ENCODE data around the gene USP3. TPM values are rescaled to one million over a fixed set of nuclear protein-coding genes. Genes with fewer than 3 reads are reported as not detected.
A peak's percentile ranks its signal among the peaks of the same experiment; 100 is the strongest.

Gene USP3
- total and polyA plus RNA-seq, 2 donors (not counting 1 experiment from before 2014, with no cell fraction given), result 21.3 to 55.5 TPM

DNA sequence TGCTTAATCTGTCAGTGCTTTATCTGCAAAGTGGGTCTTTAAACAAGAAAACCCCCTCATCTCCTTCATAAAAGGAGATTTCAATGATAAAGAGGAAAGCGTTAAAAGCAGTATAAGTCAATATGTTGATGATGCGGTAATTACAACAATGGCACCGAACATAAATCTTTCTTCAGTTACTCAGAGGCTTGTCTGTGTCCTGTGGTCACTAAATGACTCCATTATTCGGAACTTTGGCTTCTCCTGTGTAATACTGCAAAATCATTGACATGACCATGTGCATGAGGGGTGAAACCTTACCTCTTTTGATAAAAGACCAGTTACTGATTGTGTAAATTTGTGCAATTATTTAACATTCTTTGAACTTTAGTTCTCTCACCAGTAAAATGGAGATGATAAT lies 4.8 kb upstream of the USP3 start:
- H3K4me3 ChIP-seq (replicated peaks in 1 of 4; ENCODE audit: control extremely low read depth in 1 of 4, insufficient read depth in 1 of 4, low read depth in 3 of 4, low read length in 4 of 4), result no peak overlapping the region
- no peak overlapping the region for H3K4me2 ChIP-seq (ENCODE audit: extremely low read depth, insufficient read depth, low read length)
- H3K36me3 ChIP-seq (ENCODE audit: control insufficient read depth, insufficient read depth, low read length), result no peaks in the 10 kb centered on the region
- H3K9me3 ChIP-seq (ENCODE audit: control insufficient read depth, insufficient read depth, low read depth, low read length), result no peaks in the 10 kb centered on the region
- no peak overlapping the region for H3K9ac ChIP-seq (ENCODE audit: insufficient read depth, low read length)
- H3K79me2 ChIP-seq (ENCODE audit: control insufficient read depth, insufficient read depth, low read length), result no peaks in the 10 kb centered on the region
- no peak overlapping the region for H2AFZ ChIP-seq (ENCODE audit: low read length)
- H4K20me1 ChIP-seq (ENCODE audit: control insufficient read depth, extremely low read depth, insufficient read depth, low read length), result no peaks in the 10 kb centered on the region
- H3K4me1 ChIP-seq (ENCODE audit: control insufficient read depth, extremely low read depth, insufficient read depth, low read length), result peaks cover 22% of the 10 kb centered on the region
- TF ChIP-seq EZH2 (IDR thresholded peaks at IDR 0.05; ENCODE audit: low read length, missing control alignments) (no peak), CTCF (conservative IDR thresholded peaks at IDR 0.05 in 1 of 2, IDR thresholded peaks at IDR 0.05 in 1 of 2; ENCODE audit: low read depth in 1 of 2, low read length in 2 of 2) (no peak)
- H3K27ac ChIP-seq (ENCODE audit: insufficient read depth, low read length), result no peak overlapping the region
- no peak for DNase-seq (ENCODE audit: low read depth in 2 of 2)
- no peaks in the 10 kb centered on the region for H3K27me3 ChIP-seq (ENCODE audit: control insufficient read depth, insufficient read depth, low read length)

DNA sequence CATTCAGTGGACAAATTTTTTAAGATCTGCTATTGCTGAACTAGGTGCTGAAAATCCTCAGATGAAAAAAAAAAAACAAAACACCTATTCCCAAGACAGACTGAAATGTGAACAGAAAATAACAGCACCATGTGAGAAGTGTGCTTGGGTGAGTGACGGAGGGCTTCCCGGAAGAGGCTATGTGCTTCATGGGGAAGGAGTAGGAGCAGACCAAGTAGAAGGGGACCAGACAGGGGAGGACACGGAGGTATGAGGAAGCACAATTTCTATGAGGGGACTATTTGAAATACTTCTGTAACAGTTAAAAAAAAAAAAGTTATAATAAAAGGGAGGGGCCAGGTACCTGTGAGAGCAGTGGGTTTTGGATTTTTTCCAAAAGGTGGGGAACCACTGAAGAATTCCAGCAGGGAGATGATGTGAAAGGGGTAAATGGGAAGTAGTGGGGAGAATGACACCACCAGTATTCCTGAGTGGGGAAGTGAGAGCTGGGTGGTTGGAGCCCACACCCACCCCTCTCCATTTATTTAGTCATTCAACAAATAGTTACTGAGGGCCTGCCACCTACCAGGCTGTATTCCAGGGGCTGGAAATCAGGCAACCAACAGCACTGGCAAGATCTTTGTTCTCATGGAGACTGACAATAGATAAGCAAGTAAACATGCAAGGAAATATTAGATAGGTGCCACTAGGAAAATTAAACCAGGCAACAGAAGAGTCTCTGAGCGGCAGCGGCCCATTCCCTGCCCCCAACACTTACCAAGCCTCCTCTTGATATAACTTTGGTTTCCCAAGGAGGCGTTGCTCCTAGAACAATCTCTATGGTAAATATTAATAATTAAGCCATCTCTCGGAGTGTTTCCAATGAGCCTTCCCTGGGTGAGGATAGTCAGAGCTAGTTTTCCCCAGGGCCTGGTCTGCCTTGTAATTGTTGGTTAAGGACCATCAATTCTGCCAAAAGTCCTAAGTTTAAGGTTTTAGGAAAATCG lies 3.8 kb upstream of the USP3 start:
- peak overlapping the region; percentile 13 for H3K4me2 ChIP-seq (ENCODE audit: extremely low read depth, insufficient read depth, low read length)
- H3K27ac ChIP-seq (ENCODE audit: insufficient read depth, low read length), result peak overlapping the region; percentile 99
- peak overlapping the region in 2 of 4 experiments; percentile 30 to 33 for H3K4me3 ChIP-seq (replicated peaks in 1 of 4; ENCODE audit: control extremely low read depth in 1 of 4, insufficient read depth in 1 of 4, low read depth in 3 of 4, low read length in 4 of 4)

More for the DNA sequence above, 3.8 kb upstream of the USP3 start:
- no peak for DNase-seq (ENCODE audit: low read depth in 2 of 2)
- no peaks in the 10 kb centered on the region for H3K27me3 ChIP-seq (ENCODE audit: control insufficient read depth, insufficient read depth, low read length)
- TF ChIP-seq EZH2 (IDR thresholded peaks at IDR 0.05; ENCODE audit: low read length, missing control alignments), result no peak
- TF ChIP-seq CTCF (conservative IDR thresholded peaks at IDR 0.05 in 1 of 2, IDR thresholded peaks at IDR 0.05 in 1 of 2; ENCODE audit: low read depth in 1 of 2, low read length in 2 of 2), result no peak
- H2AFZ ChIP-seq (ENCODE audit: low read length), result no peak overlapping the region
- no peak overlapping the region for H3K9ac ChIP-seq (ENCODE audit: insufficient read depth, low read length)
- no peaks in the 10 kb centered on the region for H3K9me3 ChIP-seq (ENCODE audit: control insufficient read depth, insufficient read depth, low read depth, low read length)
- peaks cover 22% of the 10 kb centered on the region for H3K4me1 ChIP-seq (ENCODE audit: control insufficient read depth, extremely low read depth, insufficient read depth, low read length)
- H3K79me2 ChIP-seq (ENCODE audit: control insufficient read depth, insufficient read depth, low read length), result peaks cover 4% of the 10 kb centered on the region
- no peaks in the 10 kb centered on the region for H4K20me1 ChIP-seq (ENCODE audit: control insufficient read depth, extremely low read depth, insufficient read depth, low read length)
- no peaks in the 10 kb centered on the region for H3K36me3 ChIP-seq (ENCODE audit: control insufficient read depth, insufficient read depth, low read length)
